ENCODE measurements around the gene RXRA.

The RXRA gene

DNA sequence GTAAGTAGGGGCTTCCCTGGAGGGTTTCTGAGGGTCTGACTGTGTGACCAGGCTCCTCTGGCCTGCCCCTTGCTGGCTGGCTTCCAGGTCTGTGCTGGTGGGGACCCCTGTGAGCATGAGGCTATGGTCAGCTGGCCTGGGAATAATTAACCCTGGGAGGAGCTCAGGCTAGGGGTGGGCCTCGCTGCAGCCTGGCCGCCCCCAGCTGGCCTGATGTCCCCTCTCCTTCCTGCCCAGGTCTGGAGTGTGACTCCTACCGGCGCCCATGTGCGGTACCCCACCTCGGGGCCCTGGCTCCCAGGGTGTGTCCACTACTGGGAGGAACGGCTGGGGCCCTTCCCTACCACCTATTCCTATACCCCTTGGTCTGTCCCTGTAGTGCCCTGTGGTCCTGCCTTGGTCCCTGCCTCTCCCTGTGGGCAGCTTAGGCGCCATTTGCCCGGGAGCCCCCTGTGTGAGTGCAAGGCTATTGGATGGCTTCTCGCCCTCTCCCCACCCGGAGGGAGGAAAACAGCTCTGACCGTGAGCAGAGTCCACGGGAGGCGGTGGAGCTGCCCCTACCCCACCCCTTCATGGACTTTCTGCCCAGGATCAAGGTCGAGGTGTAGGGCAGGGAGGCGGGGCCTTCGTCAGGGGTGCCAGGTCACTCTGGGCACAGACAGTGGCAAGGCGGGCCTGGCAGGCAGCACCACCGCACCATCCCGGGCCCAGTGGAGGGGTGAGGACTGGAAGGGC lies 9.4 kb downstream of the RXRA start:
- Histone ChIP-seq H3K9me3 (no peaks in the 10 kb centered on the region), H3K4me2 (peak overlapping the region; percentile 37; the same call in 1 of the 2 replicates), H3K4me1 (peaks cover 97% of the 10 kb centered on the region), H3K27me3 (no peaks in the 10 kb centered on the region), H3K36me3 (peaks cover 25% of the 10 kb centered on the region; the same call in 1 of the 2 replicates), H3K9ac (no peak overlapping the region), H4K20me1 (peaks cover 100% of the 10 kb centered on the region), H3K27ac (peak overlapping the region; percentile 37; the same call in 1 of the 2 replicates), H3K4me3 (no peak overlapping the region)
- TF ChIP-seq Cebpa-rat (IDR thresholded peaks at IDR 0.05): no peak

- no peak for TF ChIP-seq Cebpa-rat (IDR thresholded peaks at IDR 0.05)
- H3K4me1 ChIP-seq: peaks cover 97% of the 10 kb centered on the region
Measured at GRCh38 chr9:134336228-134336627, 10.0 kb downstream of the RXRA start.

DNA sequence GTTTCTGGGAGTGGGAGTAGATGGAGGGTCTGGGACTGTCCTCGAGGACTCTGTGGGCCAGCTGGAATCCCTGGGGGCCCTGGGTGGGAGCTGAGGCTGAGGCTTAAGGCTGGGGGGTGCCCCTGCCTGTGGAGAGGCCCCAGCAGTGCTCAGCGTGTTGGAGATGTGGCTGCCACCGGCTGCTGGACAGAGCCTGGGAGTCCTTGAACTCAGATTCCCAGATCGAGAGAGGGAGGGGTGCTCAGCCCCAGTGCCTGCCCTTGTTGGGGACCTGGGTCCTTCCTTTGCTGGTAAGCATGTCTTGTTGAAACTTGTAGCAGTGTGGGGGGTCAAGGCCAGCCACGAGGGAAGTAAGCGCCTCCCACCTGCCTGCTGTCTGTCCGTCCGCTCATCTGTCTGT lies 10.7 kb downstream of the RXRA start:
- Histone ChIP-seq H3K9me3 (no peaks in the 10 kb centered on the region), H3K27ac (peak overlapping the region; percentile 37; the same call in 1 of the 2 replicates), H3K4me2 (peak overlapping the region; percentile 37), H3K9ac (peak overlapping the region; percentile 60; the same call in 1 of the 2 replicates), H4K20me1 (peaks cover 100% of the 10 kb centered on the region), H3K4me3 (no peak overlapping the region), H3K27me3 (no peaks in the 10 kb centered on the region), H3K36me3 (peaks cover 25% of the 10 kb centered on the region; the same call in 1 of the 2 replicates), H3K4me1 (peaks cover 97% of the 10 kb centered on the region)
- TF ChIP-seq Cebpa-rat (IDR thresholded peaks at IDR 0.05): no peak

More at GRCh38 chr9:134336228-134336627, 10.0 kb downstream of the RXRA start:
- Histone ChIP-seq H3K36me3 (peaks cover 25% of the 10 kb centered on the region; the same call in 1 of the 2 replicates), H3K9me3 (no peaks in the 10 kb centered on the region), H3K27ac (peak overlapping the region; percentile 37; the same call in 1 of the 2 replicates), H3K9ac (peak overlapping the region; percentile 60; the same call in 1 of the 2 replicates), H3K4me2 (peak overlapping the region; percentile 37), H4K20me1 (peaks cover 100% of the 10 kb centered on the region), H3K4me3 (no peak overlapping the region), H3K27me3 (no peaks in the 10 kb centered on the region)

DNA sequence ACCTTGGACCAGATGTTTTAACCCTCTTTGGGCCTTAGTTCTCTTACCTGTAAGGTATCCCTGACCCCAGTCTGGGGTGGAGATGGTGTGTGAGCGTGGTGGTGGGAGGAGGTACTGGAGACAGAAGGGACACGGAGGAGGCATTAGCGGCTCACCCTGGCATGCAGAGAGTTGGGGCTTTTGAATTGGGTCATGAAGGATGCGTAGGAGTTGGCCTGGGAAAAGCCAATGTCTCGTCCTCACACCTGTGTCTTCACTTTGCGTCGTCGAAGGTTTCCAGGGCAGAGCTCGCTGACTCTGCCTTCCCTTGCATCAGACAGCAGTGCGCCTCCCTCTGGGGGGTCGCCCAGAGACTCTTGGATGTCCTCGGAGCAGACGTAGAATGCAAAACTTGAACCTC lies 11.2 kb downstream of the RXRA start:
- peaks cover 100% of the 10 kb centered on the region for H4K20me1 ChIP-seq
- peaks cover 25% of the 10 kb centered on the region; the same call in 1 of the 2 replicates for H3K36me3 ChIP-seq
- 0 out of 2 replicates have a peak overlapping the region, but pooled peaks have one; percentile 60 for H3K9ac ChIP-seq

GRCh38 chr9:134338394-134339182 lies 12.3 kb downstream of the RXRA start:
- Histone ChIP-seq H3K27me3 (no peaks in the 10 kb centered on the region), H3K4me3 (no peak overlapping the region), H3K4me2 (peak overlapping the region; percentile 90), H3K9me3 (no peaks in the 10 kb centered on the region), H3K27ac (peak overlapping the region; percentile 83), H3K4me1 (peaks cover 97% of the 10 kb centered on the region), H3K9ac (peak overlapping the region; percentile 32; the same call in 1 of the 2 replicates), H3K36me3 (peaks cover 25% of the 10 kb centered on the region; the same call in 1 of the 2 replicates), H4K20me1 (peaks cover 100% of the 10 kb centered on the region)
- no peak for TF ChIP-seq Cebpa-rat (IDR thresholded peaks at IDR 0.05)

More for the DNA sequence above, 11.2 kb downstream of the RXRA start:
- H3K4me2 ChIP-seq: peak overlapping the region; percentile 90; the same call in 1 of the 2 replicates
- H3K9me3 ChIP-seq: no peaks in the 10 kb centered on the region
- TF ChIP-seq Cebpa-rat (IDR thresholded peaks at IDR 0.05): no peak
- peak overlapping the region; percentile 37; the same call in 1 of the 2 replicates for H3K27ac ChIP-seq
- no peak overlapping the region for H3K4me3 ChIP-seq
- no peaks in the 10 kb centered on the region for H3K27me3 ChIP-seq
- H3K4me1 ChIP-seq: peaks cover 97% of the 10 kb centered on the region

GRCh38 chr9:134339183-134339806 lies 13.0 kb downstream of the RXRA start:
- peak overlapping the region; percentile 83 for H3K27ac ChIP-seq
- no peaks in the 10 kb centered on the region for H3K9me3 ChIP-seq
- H3K4me3 ChIP-seq: no peak overlapping the region
- peaks cover 97% of the 10 kb centered on the region for H3K4me1 ChIP-seq
- H3K9ac ChIP-seq: peak overlapping the region; percentile 51; the same call in 1 of the 2 replicates
- no peak for TF ChIP-seq Cebpa-rat (IDR thresholded peaks at IDR 0.05)
- no peaks in the 10 kb centered on the region for H3K27me3 ChIP-seq
- H3K4me2 ChIP-seq: peak overlapping the region; percentile 90
- H4K20me1 ChIP-seq: peaks cover 100% of the 10 kb centered on the region
- peaks cover 25% of the 10 kb centered on the region; the same call in 1 of the 2 replicates for H3K36me3 ChIP-seq

DNA sequence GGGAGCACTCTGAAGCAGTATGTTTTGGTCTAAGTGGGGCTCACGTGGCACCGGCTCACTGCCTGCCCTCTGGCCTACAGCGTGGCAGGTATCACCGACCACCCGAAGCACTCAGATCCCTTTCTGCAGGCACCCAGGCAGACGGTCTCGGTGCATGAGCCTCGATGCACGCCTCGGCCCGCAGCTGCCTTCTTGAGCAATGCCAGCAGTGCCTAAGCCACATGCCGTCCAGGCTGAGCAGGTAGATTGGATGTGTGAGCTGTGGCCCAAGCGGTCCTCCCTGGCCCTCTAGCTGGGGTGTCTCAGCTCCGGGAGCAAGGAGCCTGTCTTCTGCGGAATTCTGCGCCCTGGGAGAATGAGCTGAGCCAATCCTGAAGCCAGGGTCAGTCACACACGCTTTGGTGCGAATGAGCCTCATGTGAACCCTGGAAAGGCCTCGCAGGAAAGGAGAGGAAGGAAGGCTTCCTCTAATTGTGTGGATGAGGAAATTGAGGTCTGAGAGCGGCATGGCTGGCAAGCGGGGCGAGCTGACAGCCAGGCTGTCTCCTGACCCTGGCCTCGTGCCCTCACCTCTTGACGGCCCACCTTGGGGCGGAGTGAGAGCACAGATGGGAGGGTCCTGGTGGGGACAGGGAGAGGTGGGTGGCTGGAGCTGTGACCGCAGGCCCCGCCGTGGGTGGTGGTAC lies 14.4 kb downstream of the RXRA start:
- Histone ChIP-seq H4K20me1 (peaks cover 100% of the 10 kb centered on the region), H3K27me3 (no peaks in the 10 kb centered on the region), H3K9me3 (no peaks in the 10 kb centered on the region), H3K4me2 (peak overlapping the region; percentile 90), H3K36me3 (peaks cover 25% of the 10 kb centered on the region; the same call in 1 of the 2 replicates), H3K27ac (peak overlapping the region; percentile 83), H3K9ac (peak overlapping the region; percentile 51), H3K4me1 (peaks cover 100% of the 10 kb centered on the region), H3K4me3 (peak overlapping the region; percentile 20; the same call in 1 of the 2 replicates)
- TF ChIP-seq Cebpa-rat (IDR thresholded peaks at IDR 0.05): no peak

DNA sequence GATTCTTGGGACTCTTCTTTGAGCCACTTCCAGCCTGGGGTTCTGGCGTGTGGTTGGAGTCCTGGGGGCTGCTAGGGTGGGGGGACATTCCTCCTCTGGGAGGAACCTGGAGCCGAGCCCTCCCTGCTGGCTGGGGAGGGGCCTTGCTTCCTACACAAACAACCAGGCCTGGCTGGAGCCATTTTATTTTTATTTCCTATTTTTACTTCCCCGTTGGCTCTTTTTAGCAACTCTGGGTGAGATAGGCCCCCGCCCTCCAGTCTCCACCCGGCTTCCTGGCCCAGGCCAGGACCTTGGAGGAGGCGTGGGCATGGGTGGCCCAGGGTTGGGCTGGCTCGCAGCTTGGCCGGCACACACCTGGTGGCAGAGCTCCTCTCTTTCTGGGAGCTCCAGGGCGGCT lies 15.1 kb downstream of the RXRA start:
- no peaks in the 10 kb centered on the region for H3K27me3 ChIP-seq
- peak overlapping the region; percentile 51 for H3K9ac ChIP-seq
- peak overlapping the region; percentile 20; the same call in 1 of the 2 replicates for H3K4me3 ChIP-seq
- no peaks in the 10 kb centered on the region for H3K9me3 ChIP-seq
- H3K4me1 ChIP-seq: peaks cover 100% of the 10 kb centered on the region
- peaks cover 100% of the 10 kb centered on the region for H4K20me1 ChIP-seq
- TF ChIP-seq Cebpa-rat (IDR thresholded peaks at IDR 0.05): no peak
- peak overlapping the region; percentile 83 for H3K27ac ChIP-seq
- H3K36me3 ChIP-seq: peaks cover 24% of the 10 kb centered on the region; the same call in 1 of the 2 replicates
- H3K4me2 ChIP-seq: peak overlapping the region; percentile 90

All from BLaER1 (cell line).